ENCODE measurements around the gene TEX261.

TEX261 gene

GRCh38 chr2:70936979-70937811 lies 57.5 kb downstream of the TEX261 start:
- H3K4me3 ChIP-seq (ENCODE audit: low read depth, low read length), result no peak overlapping the region
- no peaks in the 10 kb centered on the region for H3K9me3 ChIP-seq (ENCODE audit: control insufficient read depth, insufficient read depth, low read length)
- H3K27me3 ChIP-seq (ENCODE audit: control insufficient read depth, insufficient read depth, low read length), result peaks cover 69% of the 10 kb centered on the region
- H3K9ac ChIP-seq (ENCODE audit: low read depth, low read length), result no peak overlapping the region
- no peaks in the 10 kb centered on the region for H3K36me3 ChIP-seq (ENCODE audit: control insufficient read depth, insufficient read depth, low read length)
- H3K4me1 ChIP-seq (ENCODE audit: control insufficient read depth, insufficient read depth, low read length), result peaks cover 21% of the 10 kb centered on the region

GRCh38 chr2:70936165-70936978 lies 58.3 kb downstream of the TEX261 start:
- no peak overlapping the region for H3K4me3 ChIP-seq (ENCODE audit: low read depth, low read length)
- no peaks in the 10 kb centered on the region for H3K9me3 ChIP-seq (ENCODE audit: control insufficient read depth, insufficient read depth, low read length)
- H3K27me3 ChIP-seq (ENCODE audit: control insufficient read depth, insufficient read depth, low read length), result peaks cover 61% of the 10 kb centered on the region
- H3K4me1 ChIP-seq (ENCODE audit: control insufficient read depth, insufficient read depth, low read length), result peaks cover 21% of the 10 kb centered on the region
- no peak overlapping the region for H3K9ac ChIP-seq (ENCODE audit: low read depth, low read length)
- H3K36me3 ChIP-seq (ENCODE audit: control insufficient read depth, insufficient read depth, low read length), result no peaks in the 10 kb centered on the region
